22Rv1 (cell line): ENCODE data around the gene GLT6D1.

Experiments
- CTCF ChIP-seq: fragments of 450-650 bp; IDR thresholded peaks from 2 replicates; pipeline ENCODE4 v1.5.1; 2017; ENCODE audit warnings: mild to moderate bottlenecking
- ZFX ChIP-seq: fragments of 450-650 bp; IDR thresholded peaks from 2 replicates; pipeline ENCODE4 v1.6.1; 2017; ENCODE audit warnings: antibody characterized with exemption, borderline replicate concordance

GRCh38 chr9:135662758-135663450, 23.6 kb upstream of the GLT6D1 start, which contains the start of gene LCN9:
- TF ChIP-seq CTCF (no peak), ZFX (no peak)
